Stomach (tissue), 9 donors: ENCODE data around the gene TCTN3. TPM values are rescaled to one million over a fixed set of nuclear protein-coding genes. Genes with fewer than 3 reads are reported as not detected.

Source experiments
- DNase-seq, 2 donors: peaks; one replicate each; pipeline versions ENCODE4 v3.0.0 to v3.0.0-alpha.2; 2013 to 2019
- H3K27ac ChIP-seq, 5 donors: fragments of 200-600 bp in 4 of 5; sonication (generic) in 4 of 5; one replicate each; pipeline ENCODE4 v1.5.1; 2013 to 2019; ENCODE audit warnings: mild to moderate bottlenecking in 1 of 5, moderate library complexity in 1 of 5
- H3K27me3 ChIP-seq, 3 donors: fragments of 200-600 bp; sonication (generic); one replicate each; pipeline ENCODE4 v1.5.1; 2017 to 2019; ENCODE audit warnings: mixed run types in 1 of 3
- H3K36me3 ChIP-seq, 4 donors: fragments of 200-600 bp; sonication (generic); 1 replicate in 3 of 4; 2 replicates in 1 of 4; pipeline ENCODE4 v1.5.1; 2016 to 2019
- H3K4me1 ChIP-seq, 4 donors: fragments of 200-600 bp; sonication (generic); one replicate each; pipeline ENCODE4 v1.5.1; 2016 to 2019
- H3K4me3 ChIP-seq, 4 donors: fragments of 200-600 bp; sonication (generic) in 3 of 4; one replicate each; pipeline ENCODE4 v1.5.1; 2016 to 2019; ENCODE audit warnings: mild to moderate bottlenecking in 1 of 4
- H3K9me3 ChIP-seq, 4 donors: fragments of 200-600 bp; sonication (generic); one replicate each; pipeline ENCODE4 v1.5.1; 2016 to 2019
- CTCF ChIP-seq, 7 experiments: fragments of 450-650 bp in 4 of 7; fragments of 200-600 bp in 3 of 7; sonication (generic) in 3 of 7; IDR thresholded peaks; one replicate each; pipeline ENCODE4 v1.5.1; 2016 to 2019; ENCODE audit warnings: antibody characterized with exemption in 7 of 7, control low read depth in 2 of 7, mild to moderate bottlenecking in 1 of 7
- EP300 ChIP-seq: sonication (generic); formaldehyde crosslinking; IDR thresholded peaks from one replicate; pipeline ENCODE4 v1.6.1; 2017; ENCODE audit warnings: antibody characterized with exemption
- POLR2A ChIP-seq, 4 donors: fragments of 450-650 bp; IDR thresholded peaks; one replicate each; pipeline ENCODE4 v1.6.1; 2016; ENCODE audit warnings: antibody characterized with exemption in 4 of 4, control low read depth in 2 of 4, mild to moderate bottlenecking in 1 of 4, moderate library complexity in 1 of 4
- POLR2AphosphoS5 ChIP-seq, 3 donors: sonication (generic); formaldehyde crosslinking; IDR thresholded peaks; one replicate each; pipeline ENCODE4 v1.6.1; 2016; ENCODE audit warnings: antibody characterized with exemption in 3 of 3
- WGBS, 5 donors: extraction: QIAGEN DNeasy Blood & Tissue Kit in 3 of 5; methylation state at CpG; one replicate each; pipeline versions ENCODE4 v1.1.5 to v1.1.7; 2013 to 2018; 5-methylcytosine and 5-hydroxymethylcytosine counted together
- intact Hi-C: fragments of 100-400 bp; cut with DNase I; formaldehyde crosslinking; loops from one replicate; pipeline ENCODE4 v1.15.1; 2023; ENCODE audit warnings: low total_unique reads
- polyA plus RNA-seq, 3 donors: library from polyadenylated mRNA; stranded (reverse); fragments of 200-250 nt; gene quantifications; one replicate each; pipeline ENCODE4 v1.2.3, GENCODE V29; 2013
- total RNA-seq, 5 donors: library from RNA; depleted of rRNA; stranded (reverse); fragments of >200 nt; gene quantifications; one replicate each; pipeline versions ENCODE4 v1.1.0 to v1.2.3, GENCODE V29; 2014 to 2016
- donor health status: healthy with polysubstance abuse.
- donor health status: Bipolar disorder and iron deficiency.
- donor health status: healthy.

TCTN3 gene
- total and polyA plus RNA-seq, 8 donors, result 1.2 to 31.6 (median 9.7) TPM

- Histone ChIP-seq H3K4me1 (peaks cover 7 to 15% (median 12%) of the 10 kb centered on the region in 4 donors), H3K4me3 (no peak overlapping the region), H3K9me3 (no peaks in the 10 kb centered on the region), H3K27ac (peak overlapping the region in 2 of 5 donors; percentile 20 to 51), H3K27me3 (no peaks in the 10 kb centered on the region), H3K36me3 (no peaks in the 10 kb centered on the region)
- DNase-seq, result peak in 1 of 2 donors; percentile 26
- WGBS, 5 donors, result 61 to 77% (median 74%) methylated on average over 3 of the region's 3 CpGs
- TF ChIP-seq POLR2A (IDR thresholded peaks at IDR 0.05), result no peak
- no peak for TF ChIP-seq CTCF (IDR thresholded peaks at IDR 0.05)
- TF ChIP-seq POLR2AphosphoS5 (IDR thresholded peaks at IDR 0.05), result no peak
- no peak for TF ChIP-seq EP300
- intact Hi-C loops, result no loop called here
Measured at GRCh38 chr10:95697429-95697828, 3.7 kb upstream of the TCTN3 start.

- DNase-seq, result no peak
- intact Hi-C loops, result loop anchor here (5.0 kb wide), 1 partner anchor 148 kb away; no protein-coding TSS in a partner anchor
- TF ChIP-seq CTCF (IDR thresholded peaks at IDR 0.05), result no peak
- TF ChIP-seq POLR2AphosphoS5 (IDR thresholded peaks at IDR 0.05), result no peak
- TF ChIP-seq POLR2A (IDR thresholded peaks at IDR 0.05), result no peak
- no peak for TF ChIP-seq EP300
- 94 to 96% (median 96%) methylated on average over 18 of the region's 18 CpGs for WGBS, 5 donors
- Histone ChIP-seq H3K9me3 (no peaks in the 10 kb centered on the region), H3K27ac (no peak overlapping the region), H3K4me1 (peaks cover 7 to 34% (median 28%) of the 10 kb centered on the region in 4 donors), H3K4me3 (no peak overlapping the region), H3K27me3 (no peaks in the 10 kb centered on the region), H3K36me3 (peaks cover 6 to 25% (median 14%) of the 10 kb centered on the region in 4 donors)
Measured at GRCh38 chr10:95694665-95695064, 938 bp upstream of the TCTN3 start.

GRCh38 chr10:95693071-95693667 lies 558 bp downstream of the TCTN3 start:
- Histone ChIP-seq H3K36me3 (peaks cover 8 to 37% (median 26%) of the 10 kb centered on the region in 4 donors), H3K27me3 (no peaks in the 10 kb centered on the region), H3K27ac (peak overlapping the region; percentile 83 to 88 (median 85)), H3K4me1 (peaks cover 7 to 34% (median 28%) of the 10 kb centered on the region in 4 donors), H3K9me3 (no peaks in the 10 kb centered on the region), H3K4me3 (peak overlapping the region; percentile 77 to 87 (median 82))
- DNase-seq, result no peak
- WGBS, 5 donors, result 5 to 8% (median 7%) methylated on average over 15 of the region's 15 CpGs
- TF ChIP-seq EP300 (no peak), CTCF (IDR thresholded peaks at IDR 0.05) (no peak), POLR2AphosphoS5 (IDR thresholded peaks at IDR 0.05) (no peak)
- intact Hi-C loops, result loop anchor here (5.0 kb wide), 1 partner anchor 149 kb away; no protein-coding TSS in a partner anchor

- H3K27me3 ChIP-seq, result no peaks in the 10 kb centered on the region
- intact Hi-C loops, result loop anchor here (5.0 kb wide), 1 partner anchor 151 kb away; no protein-coding TSS in a partner anchor
- WGBS, 5 donors, result 79 to 93% (median 86%) methylated on average over 2 of the region's 2 CpGs
- TF ChIP-seq EP300, result no peak
- TF ChIP-seq POLR2AphosphoS5 (IDR thresholded peaks at IDR 0.05), result no peak
- no peak for TF ChIP-seq CTCF (IDR thresholded peaks at IDR 0.05)
- no peak for TF ChIP-seq POLR2A (IDR thresholded peaks at IDR 0.05)
- H3K4me1 ChIP-seq, result peaks cover 7 to 34% (median 28%) of the 10 kb centered on the region in 4 donors
- H3K4me3 ChIP-seq, result no peak overlapping the region
- H3K27ac ChIP-seq, result no peak overlapping the region
- H3K36me3 ChIP-seq, result peaks cover 18 to 55% (median 44%) of the 10 kb centered on the region in 4 donors
- no peaks in the 10 kb centered on the region for H3K9me3 ChIP-seq
- no peak for DNase-seq
Measured at GRCh38 chr10:95691281-95691680, 2.4 kb downstream of the TCTN3 start.
